ENCODE results near the gene MYCBP.
A peak's percentile ranks its signal among the peaks of the same experiment; 100 is the strongest.
"Not testable (repeated sequence)": the region's sequence is repeated elsewhere in the genome, so short reads cannot be mapped to it uniquely, and the experiment has no call there.

Gene MYCBP

GRCh38 chr1:38873027-38873969 is at the start of gene MYCBP:
Gene MYCBP, minus strand, starts transcription at chr1:38873348. Its CDS starts 43 bp downstream, at chr1:38873305.
- DNase-seq (ENCODE audit: low read depth), result peak; percentile 93

GRCh38 chr1:38919130-38919529 is 46.0 kb upstream of the MYCBP start:
- no peak for DNase-seq (ENCODE audit: low read depth)

- DNase-seq (ENCODE audit: low read depth), result no peak
Observed at GRCh38 chr1:38918568-38918967, 45.4 kb upstream of the MYCBP start.

DNA sequence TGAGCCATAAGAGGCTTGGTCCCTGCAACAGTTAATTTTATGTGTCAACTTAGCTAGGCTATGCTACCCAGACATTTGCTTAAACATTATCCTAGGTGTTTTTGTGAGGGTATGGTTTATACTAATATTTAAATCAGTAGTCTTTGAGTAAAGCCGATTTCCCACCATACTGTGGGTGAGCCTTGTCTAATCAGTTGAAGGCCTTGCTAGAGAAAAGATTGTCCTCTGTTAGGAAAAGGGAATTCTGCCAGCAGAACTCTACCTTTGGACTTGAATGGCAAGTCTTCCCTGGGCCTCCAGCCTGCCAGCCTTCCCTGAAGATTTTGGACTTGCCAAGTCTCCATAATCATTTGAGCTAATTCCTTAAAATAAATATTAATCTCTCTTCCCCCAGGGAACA is 44.6 kb upstream of the MYCBP start:
- DNase-seq (ENCODE audit: low read depth), result no peak

- no peak for DNase-seq (ENCODE audit: low read depth)
Observed at GRCh38 chr1:38917337-38917736, 44.2 kb upstream of the MYCBP start.

- no peak for DNase-seq (ENCODE audit: low read depth)
Observed at GRCh38 chr1:38915352-38915948, 42.3 kb upstream of the MYCBP start.

- DNase-seq (ENCODE audit: low read depth), result not testable (repeated sequence)
Observed at GRCh38 chr1:38914908-38915307, 41.8 kb upstream of the MYCBP start.

DNA sequence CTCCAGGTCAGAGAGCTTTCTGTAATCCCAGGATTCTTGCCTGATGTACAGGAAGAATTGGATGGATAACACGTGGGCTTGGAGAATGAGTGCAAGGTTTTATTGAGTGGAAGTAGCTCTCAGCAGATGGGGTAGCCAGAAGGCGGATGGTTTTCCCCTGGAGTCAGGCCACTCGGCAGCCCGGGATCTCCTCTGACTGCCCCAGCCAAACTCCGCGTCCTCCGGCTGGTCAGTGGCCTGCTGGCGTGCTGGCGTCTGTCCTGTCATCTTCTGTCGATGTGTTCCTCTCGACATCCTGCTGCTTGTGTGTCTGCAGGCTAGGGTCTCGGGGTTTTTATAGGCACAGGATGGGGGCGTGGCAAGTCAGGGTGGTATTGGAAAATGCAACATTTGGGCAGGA is 35.7 kb upstream of the MYCBP start:
- DNase-seq (ENCODE audit: low read depth), result no peak

DNA sequence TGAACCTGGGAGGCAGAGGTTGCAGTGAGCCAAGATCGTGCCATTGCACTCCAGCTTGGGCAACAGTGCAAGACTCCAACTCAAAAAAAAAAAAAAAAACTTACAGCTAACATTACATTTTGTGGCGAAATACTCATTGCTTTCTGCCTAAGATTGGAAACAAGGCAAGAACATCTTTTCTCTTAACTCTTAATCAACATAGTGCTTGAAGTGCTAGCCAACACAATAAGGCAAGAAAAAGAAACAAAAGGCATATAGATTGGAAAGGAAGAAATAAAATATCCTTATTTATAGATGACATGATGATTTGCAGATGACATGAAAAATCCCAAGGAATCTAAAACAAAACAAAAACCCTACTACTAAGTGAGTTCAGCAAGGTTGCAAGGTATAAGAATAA is 32.8 kb upstream of the MYCBP start:
- DNase-seq (ENCODE audit: low read depth), result no peak

- no peak for DNase-seq (ENCODE audit: low read depth)
Observed at GRCh38 chr1:38899560-38899959, 26.4 kb upstream of the MYCBP start.

DNA sequence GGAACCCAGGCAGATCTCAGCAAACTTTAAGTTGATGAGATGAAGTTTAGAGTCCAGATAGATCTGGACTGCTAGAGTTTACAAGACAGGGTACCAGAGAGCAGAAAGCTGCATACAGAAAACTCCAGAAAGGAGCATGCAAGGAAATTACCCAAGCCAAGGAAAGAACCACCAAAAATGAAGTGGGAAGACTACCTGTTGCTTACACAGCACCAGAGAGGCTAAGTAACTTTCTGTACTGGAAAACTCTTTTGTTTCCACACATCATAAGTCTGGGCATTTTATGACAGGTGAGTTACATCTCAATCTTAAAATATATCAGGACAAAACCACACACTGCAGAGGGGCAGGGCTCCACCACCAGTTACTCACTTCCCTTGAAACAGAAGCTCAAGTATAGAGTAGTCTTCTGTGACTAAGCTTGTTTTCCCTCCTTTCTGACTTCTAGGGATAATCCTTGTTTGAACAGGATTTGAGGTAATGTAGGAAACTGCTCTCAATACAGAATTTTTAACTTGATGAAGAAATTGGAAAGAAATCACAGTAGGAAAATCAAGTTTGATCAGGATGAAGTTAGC is 25.6 kb upstream of the MYCBP start:
- DNase-seq (ENCODE audit: low read depth), result no peak

- DNase-seq (ENCODE audit: low read depth), result no peak
Observed at GRCh38 chr1:38896169-38896568, 23.0 kb upstream of the MYCBP start.

- no peak for DNase-seq (ENCODE audit: low read depth)
Observed at GRCh38 chr1:38892976-38893375, 19.8 kb upstream of the MYCBP start.

DNA sequence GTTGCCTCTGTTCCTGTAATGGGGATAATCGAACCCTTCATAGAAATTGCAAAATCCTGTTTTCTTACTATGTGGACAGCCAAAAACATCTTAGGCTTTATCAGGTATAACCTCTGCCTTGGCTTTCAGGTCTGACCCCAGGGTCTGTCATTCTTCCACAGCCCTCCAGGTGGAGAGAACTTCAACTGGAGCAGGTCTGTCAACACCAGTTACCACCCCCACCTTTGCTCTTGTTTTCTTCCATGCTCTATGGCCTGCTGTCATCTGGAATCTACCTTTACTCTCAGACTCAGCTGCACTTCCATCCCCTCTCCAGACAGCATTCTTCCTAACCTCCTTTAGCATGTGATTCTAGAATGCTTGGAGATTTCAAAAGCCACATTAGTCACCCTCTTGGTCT is 18.6 kb upstream of the MYCBP start:
- DNase-seq (ENCODE audit: low read depth), result no peak

DNA sequence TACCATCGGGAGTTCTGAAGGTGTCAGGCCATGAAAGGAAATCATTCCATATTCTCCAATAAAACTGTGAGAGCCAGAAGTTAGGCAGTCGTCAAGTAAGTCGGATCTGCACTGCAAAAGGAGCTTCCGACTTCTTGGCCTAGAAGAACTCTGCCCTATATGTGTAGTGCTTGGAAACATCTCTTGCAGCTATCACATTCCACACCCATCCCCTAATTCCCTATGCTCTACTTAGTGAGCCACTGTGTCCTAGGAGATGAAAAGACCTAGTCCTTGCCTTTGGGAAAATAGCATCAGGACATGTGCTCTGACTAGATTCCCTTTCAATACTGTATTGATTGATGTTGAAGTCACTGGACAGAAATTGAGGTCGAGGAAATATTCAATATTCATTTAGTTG is 16.4 kb upstream of the MYCBP start:
- no peak for DNase-seq (ENCODE audit: low read depth)

GRCh38 chr1:38888423-38889333 is 15.5 kb upstream of the MYCBP start:
- no peak for DNase-seq (ENCODE audit: low read depth)

DNA sequence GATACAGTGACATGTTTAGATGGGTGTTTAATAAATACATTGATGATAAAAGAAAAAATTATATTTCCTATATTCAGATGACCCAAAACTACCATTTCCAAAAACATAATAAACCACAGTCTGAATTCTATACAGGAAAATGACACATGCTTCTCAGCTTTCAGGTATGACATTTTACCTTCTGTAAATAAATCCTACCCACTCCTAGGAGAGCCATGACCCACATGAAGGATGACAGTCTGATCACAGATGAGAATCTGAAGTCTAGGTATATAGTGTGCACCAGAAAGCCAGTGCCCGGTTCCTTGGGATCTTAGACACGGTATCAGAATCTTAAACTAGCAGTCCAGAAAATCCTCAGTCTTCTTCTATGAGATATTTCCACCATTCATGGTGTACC is 11.9 kb upstream of the MYCBP start:
- no peak for DNase-seq (ENCODE audit: low read depth)

DNA sequence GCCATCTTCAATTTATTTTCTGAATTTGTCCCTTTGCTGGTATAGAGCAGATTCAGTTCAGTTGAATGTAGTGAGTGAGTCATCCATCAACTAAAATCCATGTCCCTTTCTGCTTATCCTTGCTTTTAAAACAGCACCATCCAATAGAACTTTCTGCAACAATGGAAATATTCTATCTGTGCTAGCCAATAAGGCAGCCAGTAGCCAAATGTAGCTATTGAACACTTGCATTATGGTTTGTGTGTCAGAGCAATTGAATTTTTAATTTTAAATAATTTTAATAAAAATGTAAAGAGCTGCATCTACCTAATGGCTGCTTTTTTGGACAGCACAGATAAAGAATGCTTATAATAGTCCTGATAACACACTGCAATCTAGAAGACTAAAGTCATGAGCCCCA is 8.3 kb upstream of the MYCBP start, which contains the start of gene GJA9:
GJA9 (minus strand) TSS at position 101 of the 400 bp plus-strand sequence. CDS start 5,489 bp downstream, outside the sequence.
- no peak for DNase-seq (ENCODE audit: low read depth)

GRCh38 chr1:38875811-38876210 is 2.7 kb upstream of the MYCBP start:
- DNase-seq (ENCODE audit: low read depth), result no peak

GRCh38 chr1:38872401-38873026 is 634 bp downstream of the MYCBP start:
- peak; percentile 16 for DNase-seq (ENCODE audit: low read depth)

DNA sequence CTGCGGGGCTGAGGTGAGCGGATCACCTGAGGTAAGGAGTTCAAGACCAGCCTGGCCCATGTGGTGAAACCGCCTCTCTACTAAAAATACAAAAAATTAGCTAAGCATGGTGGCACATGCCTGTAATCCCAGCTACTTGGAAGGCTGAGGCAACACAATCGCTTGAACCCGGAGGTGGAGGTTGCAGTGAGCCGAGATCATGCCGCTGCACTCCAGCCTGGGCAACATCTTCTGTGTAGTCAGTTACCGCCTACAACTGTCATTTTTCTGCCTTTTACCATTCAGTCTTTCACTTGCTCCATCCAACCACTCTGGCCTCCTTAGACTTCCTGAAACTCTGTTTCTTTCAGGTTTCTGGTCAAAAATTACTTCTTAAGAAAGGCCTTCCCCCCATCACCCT is 2.2 kb downstream of the MYCBP start:
- DNase-seq (ENCODE audit: low read depth), result no peak
